SK-N-MC (cell line): ENCODE measurements around the gene OR4Q2.

ENCODE experiments used
- EZH2 ChIP-seq: fragments of 200-600 bp; sonication (generic); IDR thresholded peaks from one replicate; pipeline ENCODE4 v1.6.1; 2017; ENCODE audit warnings: antibody characterized with exemption
- FOXP2 ChIP-seq: optimal IDR thresholded peaks from 2 replicates; pipeline ENCODE3; 2011; ENCODE audit warnings: mild to moderate bottlenecking, moderate library complexity; ENCODE audit not compliant: insufficient read depth; ENCODE audit errors: extremely low read length, control extremely low read depth
- POLR2AphosphoS5 ChIP-seq: IDR thresholded peaks from 2 replicates; pipeline ENCODE4 v1.6.1; 2012; ENCODE audit warnings: mild to moderate bottlenecking, low read depth, low read length, borderline replicate concordance

DNA sequence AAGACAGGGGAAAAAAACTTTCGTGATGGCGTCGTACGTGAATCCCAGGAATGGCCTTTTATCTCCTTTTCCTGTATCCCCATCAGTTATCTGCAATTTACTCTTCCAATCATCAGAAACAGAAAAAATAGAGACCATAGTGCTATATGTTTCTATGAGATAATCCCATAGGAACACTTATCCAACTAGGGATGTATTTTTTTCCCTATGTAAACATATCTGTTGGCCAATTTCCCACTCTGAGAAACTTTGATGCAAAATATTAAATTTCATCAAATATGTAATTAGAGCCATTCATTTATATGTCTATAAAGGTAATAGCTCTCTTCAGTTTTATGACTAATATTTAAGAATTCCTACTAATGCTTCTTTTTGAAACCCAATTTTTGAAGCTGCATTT, 34.0 kb downstream of the OR4Q2 start, which contains the start of gene OR4K13:
- TF ChIP-seq POLR2AphosphoS5 = no peak
- no peak for TF ChIP-seq EZH2
- no peak for TF ChIP-seq FOXP2
